ENCODE measurements around the gene ZFHX3.

ZFHX3 gene

DNA sequence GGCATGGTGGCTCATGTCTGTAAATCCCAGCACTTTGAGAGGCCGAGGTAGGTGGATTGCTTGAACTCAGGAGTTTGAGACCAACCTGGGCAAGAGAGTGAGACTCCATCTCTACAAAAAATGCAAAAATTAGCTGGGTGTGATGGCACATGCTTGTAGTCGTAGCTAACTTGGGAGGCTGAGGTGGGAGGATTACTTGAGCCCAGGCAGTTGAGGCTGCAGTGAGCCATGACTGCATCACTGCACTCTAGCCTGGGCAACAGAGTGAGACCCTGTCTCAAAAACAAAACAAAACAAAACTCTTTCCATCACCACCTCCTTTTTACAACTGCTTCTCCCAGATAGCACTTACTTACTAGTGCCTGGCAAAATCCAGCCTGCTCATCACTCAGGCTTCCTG is 214.0 kb downstream of the ZFHX3 start:
- H3K27ac ChIP-seq = no peak overlapping the region

DNA sequence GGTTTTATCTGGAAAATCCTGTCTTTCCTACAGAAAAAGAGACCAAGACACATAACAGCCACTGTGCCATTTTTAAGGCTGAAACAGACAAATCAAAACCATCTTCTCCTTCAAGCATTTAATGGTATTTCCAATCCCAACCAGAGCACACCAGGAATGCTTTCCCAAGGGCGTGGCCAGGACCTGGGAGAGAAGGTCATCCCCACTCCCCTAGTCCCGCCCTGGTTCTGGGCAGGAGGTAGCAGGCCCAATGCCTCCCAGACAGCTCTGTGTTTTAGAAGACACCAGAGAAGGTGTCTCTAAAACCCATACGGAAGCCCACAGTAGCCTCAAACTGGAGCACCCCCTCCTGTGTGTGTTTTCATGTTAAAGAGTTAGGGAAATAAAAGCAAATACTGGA is 214.4 kb downstream of the ZFHX3 start:
- H3K27ac ChIP-seq = no peak overlapping the region
- no peak for TF ChIP-seq CTCF (conservative IDR thresholded peaks at IDR 0.05)
- TF ChIP-seq ZFX (IDR thresholded peaks at IDR 0.05) = no peak

More for the DNA sequence above, 214.0 kb downstream of the ZFHX3 start:
- TF ChIP-seq ZFX (IDR thresholded peaks at IDR 0.05) (no peak), CTCF (conservative IDR thresholded peaks at IDR 0.05) (no peak)

DNA sequence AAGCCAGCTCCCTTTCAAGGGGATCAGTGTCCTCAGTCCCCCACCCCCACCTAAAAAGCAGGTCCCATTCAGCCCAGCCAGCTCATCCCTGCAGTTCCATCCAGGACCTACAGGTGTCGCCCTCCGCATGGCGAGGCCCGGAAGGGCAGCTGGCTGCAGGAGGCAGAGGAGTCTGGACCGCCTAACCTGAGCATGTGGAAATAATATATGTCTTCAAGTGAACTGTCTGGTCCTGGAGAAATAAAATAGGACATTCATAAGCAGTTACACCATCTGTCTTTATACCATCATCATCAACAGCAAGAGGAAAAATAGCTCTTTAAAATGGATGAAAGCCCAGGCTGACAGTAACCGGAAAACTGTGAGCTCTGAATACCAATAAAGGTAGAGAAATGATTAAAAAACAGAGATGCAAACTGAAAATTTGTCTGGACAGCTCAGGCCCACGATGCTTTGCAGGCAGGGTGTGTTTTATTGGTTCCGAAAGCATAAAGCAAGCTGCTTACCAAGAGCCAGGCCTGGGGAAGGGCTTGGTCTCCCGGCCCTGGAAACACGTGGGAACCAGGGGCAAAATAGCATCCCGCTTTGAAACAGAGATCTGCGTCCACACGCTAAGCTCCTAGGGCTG is 215.2 kb downstream of the ZFHX3 start:
- no peak overlapping the region for H3K27ac ChIP-seq
- peak; percentile 99 for TF ChIP-seq CTCF (conservative IDR thresholded peaks at IDR 0.05)
- TF ChIP-seq ZFX (IDR thresholded peaks at IDR 0.05) = no peak

DNA sequence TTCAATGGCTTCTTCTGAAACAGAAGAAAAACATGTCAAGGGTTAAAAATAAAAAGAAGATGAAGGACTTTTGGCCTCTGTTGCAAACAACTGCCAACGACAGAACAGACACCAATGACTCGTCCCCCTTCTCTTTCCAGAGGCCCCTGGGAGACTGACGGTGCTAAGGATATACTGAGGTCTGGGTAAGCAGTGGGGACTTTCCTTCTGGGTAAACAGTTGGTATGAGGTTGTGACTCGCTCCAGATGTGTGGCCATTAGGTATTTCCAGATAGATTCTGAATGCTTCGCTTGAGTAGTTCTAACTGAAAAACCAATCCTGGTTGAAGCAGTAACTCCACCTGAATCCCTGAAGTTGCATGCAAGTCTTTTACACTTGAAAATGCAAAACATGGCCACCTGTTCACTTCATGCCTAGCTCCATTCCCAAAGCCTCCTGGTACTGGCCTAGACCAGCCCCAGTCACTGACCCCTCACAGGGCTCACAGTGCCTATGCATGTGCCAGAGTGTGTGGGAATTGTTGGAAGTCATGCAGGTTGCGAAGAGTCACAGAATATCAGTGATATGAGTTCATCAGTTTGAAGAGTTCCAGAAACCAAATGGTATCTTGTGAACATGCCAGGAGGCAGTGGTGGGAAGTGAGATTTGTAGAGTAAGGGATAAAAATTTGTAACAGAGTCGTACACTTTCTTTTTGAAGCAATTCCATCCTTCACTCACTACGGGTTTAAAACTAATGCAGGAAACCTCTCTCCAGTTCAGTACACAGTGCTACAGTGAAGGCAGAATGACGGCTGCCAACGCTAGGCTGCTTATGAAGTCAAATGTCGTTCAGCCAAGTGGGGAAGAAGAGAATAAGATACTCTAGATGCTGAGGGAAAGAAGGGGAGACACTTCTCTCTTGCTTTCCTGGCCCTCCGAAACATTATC is 217.8 kb downstream of the ZFHX3 start:
- no peak overlapping the region for H3K27ac ChIP-seq
- no peak for TF ChIP-seq ZFX (IDR thresholded peaks at IDR 0.05)
- no peak for TF ChIP-seq CTCF (conservative IDR thresholded peaks at IDR 0.05)

DNA sequence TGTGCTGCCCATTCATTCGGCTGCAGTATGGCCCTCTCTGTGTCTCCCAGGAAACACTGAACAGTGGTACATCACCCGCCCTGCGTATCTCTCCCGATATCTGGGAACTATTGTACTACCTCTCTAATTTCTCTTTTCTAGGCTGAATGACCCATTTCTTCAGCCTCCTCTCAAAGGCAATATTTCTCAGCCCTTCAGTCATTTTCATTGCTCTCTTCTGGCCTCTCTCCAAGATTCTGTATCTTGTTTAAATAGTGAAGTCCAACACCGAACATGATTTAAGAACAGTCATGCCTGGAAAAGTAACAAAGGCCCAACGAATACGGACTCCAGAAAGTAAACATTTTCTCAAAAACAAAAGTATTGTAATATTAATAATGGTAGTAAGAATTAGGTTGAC is 220.1 kb downstream of the ZFHX3 start:
- TF ChIP-seq CTCF (conservative IDR thresholded peaks at IDR 0.05) (no peak), ZFX (IDR thresholded peaks at IDR 0.05) (no peak)
- 0 out of 2 replicates have a peak overlapping the region, but pooled peaks have one; percentile 20 for H3K27ac ChIP-seq

GRCh38 chr16:72825912-72826621 is 221.9 kb downstream of the ZFHX3 start:
- no peak overlapping the region for H3K27ac ChIP-seq
- TF ChIP-seq ZFX (IDR thresholded peaks at IDR 0.05) (no peak), CTCF (conservative IDR thresholded peaks at IDR 0.05) (no peak)

Measured in C4-2B (cell line).